Measurements from ENCODE around the gene USB1.
A peak's percentile ranks its signal among the peaks of the same experiment; 100 is the strongest.
"Not testable (repeated sequence)": the region's sequence is repeated elsewhere in the genome, so short reads cannot be mapped to it uniquely, and the experiment has no call there.

Gene USB1

GRCh38 chr16:58001781-58002415 is 691 bp downstream of the USB1 start:
- no peak for TF ChIP-seq CTCF (IDR thresholded peaks at IDR 0.05; ENCODE audit: insufficient read depth, low read depth, low read length, missing control alignments)
- no peak for DNase-seq (ENCODE audit: low read depth)
- peak overlapping the region; percentile 80 for H3K4me3 ChIP-seq (ENCODE audit: low read length)

- no peak overlapping the region for H3K4me3 ChIP-seq (ENCODE audit: low read length)
- TF ChIP-seq CTCF (IDR thresholded peaks at IDR 0.05; ENCODE audit: insufficient read depth, low read depth, low read length, missing control alignments), result no peak
- DNase-seq (ENCODE audit: low read depth), result no peak
Observed at GRCh38 chr16:58002416-58002800, 1.2 kb downstream of the USB1 start.

DNA sequence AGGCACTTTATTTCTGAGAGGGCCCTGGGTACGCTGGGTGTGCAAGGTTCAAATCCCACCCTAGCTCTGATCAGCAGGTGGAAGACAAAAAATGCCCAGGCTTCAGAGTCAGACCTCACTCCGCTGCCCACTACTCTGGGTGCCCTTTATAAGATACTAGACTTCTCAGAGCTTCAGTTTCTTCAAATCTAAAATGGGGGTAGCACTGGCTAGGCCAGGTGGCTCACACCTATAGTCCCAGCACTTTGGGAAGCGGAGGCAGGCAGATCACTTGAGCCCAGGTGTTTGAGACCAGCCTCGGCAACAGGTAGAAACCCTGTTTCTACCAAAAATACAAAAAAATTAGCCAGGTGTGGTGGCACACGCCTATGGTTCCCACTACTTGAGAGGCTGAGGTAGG is 1.7 kb downstream of the USB1 start:
- TF ChIP-seq CTCF (IDR thresholded peaks at IDR 0.05; ENCODE audit: insufficient read depth, low read depth, low read length, missing control alignments), result no peak
- H3K4me3 ChIP-seq (ENCODE audit: low read length), result no peak overlapping the region
- DNase-seq (ENCODE audit: low read depth), result no peak

GRCh38 chr16:58004736-58005135 is 3.5 kb downstream of the USB1 start:
- not testable (repeated sequence) for H3K4me3 ChIP-seq (ENCODE audit: low read length); DNase-seq (ENCODE audit: low read depth)

GRCh38 chr16:58009856-58010416 is 8.7 kb downstream of the USB1 start:
- no peak for TF ChIP-seq CTCF (IDR thresholded peaks at IDR 0.05; ENCODE audit: insufficient read depth, low read depth, low read length, missing control alignments)
- H3K4me3 ChIP-seq (ENCODE audit: low read length), result no peak overlapping the region
- no peak for DNase-seq (ENCODE audit: low read depth)

GRCh38 chr16:58010886-58011285 is 9.7 kb downstream of the USB1 start:
- TF ChIP-seq CTCF (IDR thresholded peaks at IDR 0.05; ENCODE audit: insufficient read depth, low read depth, low read length, missing control alignments), result no peak
- no peak overlapping the region for H3K4me3 ChIP-seq (ENCODE audit: low read length)
- DNase-seq (ENCODE audit: low read depth), result no peak

GRCh38 chr16:58011652-58012051 is 10.4 kb downstream of the USB1 start:
- no peak for DNase-seq (ENCODE audit: low read depth)
- H3K4me3 ChIP-seq (ENCODE audit: low read length), result no peak overlapping the region
- TF ChIP-seq CTCF (IDR thresholded peaks at IDR 0.05; ENCODE audit: insufficient read depth, low read depth, low read length, missing control alignments), result no peak

All from epithelial cell of esophagus (primary cell).